Measurements from ENCODE around the gene CTU2. TPM values are rescaled to one million over a fixed set of nuclear protein-coding genes. Genes with fewer than 3 reads are reported as not detected.

The CTU2 gene
- total and polyA plus RNA-seq, 2 experiments from 2014 or later, result 5.9 to 19.5 TPM

- 82% methylated on average over 20 of the region's 21 CpGs for WGBS (ENCODE audit: low lambda C conversion rate, missing lambda C conversion rate)
These were observed 15.8 kb upstream of the CTU2 start for GRCh38 chr16:88690341-88691128.

DNA sequence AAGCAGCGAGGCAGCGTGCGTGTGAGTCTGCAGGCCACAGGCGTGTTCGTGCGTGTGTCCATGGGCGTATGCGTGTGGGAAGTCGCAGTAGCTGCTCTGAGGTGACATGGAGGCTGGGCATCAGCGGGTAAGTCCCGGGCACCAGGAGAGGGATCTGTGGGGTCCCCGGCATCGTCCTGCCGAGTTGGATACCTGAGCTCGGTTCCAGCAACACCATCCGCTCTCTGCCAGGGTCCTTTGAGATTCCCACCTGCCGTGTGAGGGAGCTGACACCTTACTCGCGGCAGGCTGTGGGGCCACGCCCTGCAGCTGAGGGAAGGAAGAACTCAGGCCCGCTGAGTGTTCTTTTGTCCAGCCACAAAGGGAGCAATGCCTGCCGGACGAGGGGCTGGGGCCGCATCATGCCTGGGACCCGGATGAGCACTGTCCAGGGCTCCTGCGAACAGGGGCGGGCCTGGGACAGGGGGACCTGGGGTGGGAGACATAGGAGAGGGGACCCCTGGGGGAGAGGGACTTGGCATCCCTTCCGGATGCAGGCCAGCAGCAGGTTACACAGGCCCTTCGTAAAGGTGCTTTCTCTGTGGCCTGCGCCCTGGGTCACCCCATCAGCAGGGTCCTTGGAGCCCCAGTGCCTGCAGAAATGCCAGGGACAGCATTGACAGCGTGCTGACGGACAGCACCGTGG, 15.0 kb upstream of the CTU2 start:
- H3K9me3 ChIP-seq (ENCODE audit: low read depth), result no peaks in the 10 kb centered on the region
- WGBS (ENCODE audit: low lambda C conversion rate, missing lambda C conversion rate), result 92% methylated on average over 30 of the region's 33 CpGs
- H3K9me2 ChIP-seq (replicated peaks; ENCODE audit: insufficient read depth), result no peaks in the 10 kb centered on the region
- H2AFZ ChIP-seq, result no peak overlapping the region
- no peaks in the 10 kb centered on the region for H3K27me3 ChIP-seq
- H3K4me3 ChIP-seq, result no peak overlapping the region
- TF ChIP-seq CTCF (IDR thresholded peaks at IDR 0.05; ENCODE audit: poor library complexity) (no peak), EZH2 (IDR thresholded peaks at IDR 0.05; ENCODE audit: borderline replicate concordance) (no peak), EZH2phosphoT487 (IDR thresholded peaks at IDR 0.05; ENCODE audit: low read depth, severe bottlenecking, unreplicated experiment) (no peak)
- H3K27ac ChIP-seq, result no peak overlapping the region
- no peaks in the 10 kb centered on the region for H3K36me3 ChIP-seq (replicated peaks; ENCODE audit: insufficient read depth, low read depth)
- no peak for DNase-seq (ENCODE audit: low spot score)
- no peaks in the 10 kb centered on the region for H3K79me2 ChIP-seq
- H3K4me2 ChIP-seq, result no peak overlapping the region
- peaks cover 20% of the 10 kb centered on the region for H3K4me1 ChIP-seq (ENCODE audit: insufficient read depth)
- no peaks in the 10 kb centered on the region for H4K20me1 ChIP-seq (ENCODE audit: insufficient read depth, poor library complexity, severe bottlenecking)

More at GRCh38 chr16:88690341-88691128, 15.8 kb upstream of the CTU2 start:
- no peaks in the 10 kb centered on the region for H4K20me1 ChIP-seq (ENCODE audit: insufficient read depth, poor library complexity, severe bottlenecking)
- TF ChIP-seq EZH2 (IDR thresholded peaks at IDR 0.05; ENCODE audit: borderline replicate concordance) (no peak), CTCF (IDR thresholded peaks at IDR 0.05; ENCODE audit: poor library complexity) (no peak), EZH2phosphoT487 (IDR thresholded peaks at IDR 0.05; ENCODE audit: low read depth, severe bottlenecking, unreplicated experiment) (no peak)
- H3K9me2 ChIP-seq (replicated peaks; ENCODE audit: insufficient read depth), result no peaks in the 10 kb centered on the region
- no peaks in the 10 kb centered on the region for H3K79me2 ChIP-seq
- H3K4me2 ChIP-seq, result no peak overlapping the region
- DNase-seq (ENCODE audit: low spot score), result no peak
- peaks cover 20% of the 10 kb centered on the region for H3K4me1 ChIP-seq (ENCODE audit: insufficient read depth)
- no peaks in the 10 kb centered on the region for H3K9me3 ChIP-seq (ENCODE audit: low read depth)
- no peak overlapping the region for H3K4me3 ChIP-seq
- no peak overlapping the region for H3K27ac ChIP-seq
- no peaks in the 10 kb centered on the region for H3K27me3 ChIP-seq
- H2AFZ ChIP-seq, result no peak overlapping the region
- no peaks in the 10 kb centered on the region for H3K36me3 ChIP-seq (replicated peaks; ENCODE audit: insufficient read depth, low read depth)

DNA sequence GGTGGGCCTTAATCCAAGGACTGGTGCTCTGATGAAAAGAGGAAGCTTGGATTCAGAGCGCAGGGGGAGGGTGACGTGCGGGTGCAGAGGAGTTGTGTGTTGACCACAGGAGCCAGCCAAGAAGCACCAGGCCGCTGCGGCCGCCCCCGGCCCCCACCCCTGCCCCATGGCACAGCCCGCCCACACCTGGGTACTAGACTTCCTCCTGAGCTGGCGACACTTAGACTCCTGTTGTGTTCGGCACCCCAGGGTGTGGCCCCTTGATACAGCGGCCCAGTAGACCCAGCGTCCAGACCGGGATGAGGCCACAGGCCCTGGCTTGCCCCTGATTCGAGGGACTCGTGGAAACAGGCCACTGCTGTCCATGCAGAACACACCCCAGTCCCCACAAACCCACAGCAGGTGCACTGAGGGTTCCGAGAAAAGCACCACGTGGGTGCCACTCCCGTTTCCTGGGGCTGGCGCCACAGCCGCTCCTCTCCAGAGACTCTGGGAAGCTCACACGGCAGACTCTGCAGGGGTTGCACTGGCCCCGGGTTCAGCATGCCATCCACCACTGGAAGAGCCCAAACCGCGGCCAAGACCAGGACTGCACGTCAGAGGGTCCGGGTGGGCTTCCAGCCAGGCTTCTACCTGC, 14.3 kb upstream of the CTU2 start:
- H4K20me1 ChIP-seq (ENCODE audit: insufficient read depth, poor library complexity, severe bottlenecking), result no peaks in the 10 kb centered on the region
- H3K9me3 ChIP-seq (ENCODE audit: low read depth), result no peaks in the 10 kb centered on the region
- no peaks in the 10 kb centered on the region for H3K79me2 ChIP-seq
- H3K4me3 ChIP-seq, result no peak overlapping the region
- no peak overlapping the region for H2AFZ ChIP-seq
- peaks cover 15% of the 10 kb centered on the region for H3K4me1 ChIP-seq (ENCODE audit: insufficient read depth)
- H3K36me3 ChIP-seq (replicated peaks; ENCODE audit: insufficient read depth, low read depth), result no peaks in the 10 kb centered on the region
- WGBS (ENCODE audit: low lambda C conversion rate, missing lambda C conversion rate), result 94% methylated on average over 25 of the region's 26 CpGs
- H3K27me3 ChIP-seq, result no peaks in the 10 kb centered on the region
- H3K27ac ChIP-seq, result no peak overlapping the region
- DNase-seq (ENCODE audit: low spot score), result no peak
- no peak for TF ChIP-seq EZH2 (IDR thresholded peaks at IDR 0.05; ENCODE audit: borderline replicate concordance)
- TF ChIP-seq EZH2phosphoT487 (IDR thresholded peaks at IDR 0.05; ENCODE audit: low read depth, severe bottlenecking, unreplicated experiment), result no peak
- no peak for TF ChIP-seq CTCF (IDR thresholded peaks at IDR 0.05; ENCODE audit: poor library complexity)
- no peaks in the 10 kb centered on the region for H3K9me2 ChIP-seq (replicated peaks; ENCODE audit: insufficient read depth)
- no peak overlapping the region for H3K4me2 ChIP-seq

All from hepatocyte (in vitro differentiated cells).